Stimulated activated CD4-positive, alpha-beta T cell treated with anti-CD3 and anti-CD28 coated beads, Interleukin-12 subunit alpha, Interleukin-12 subunit beta, amount 100 ng/mL, for 24 hours (primary cell): Measurements from ENCODE around the gene TBCD.
"Not testable (repeated sequence)": the region's sequence is repeated elsewhere in the genome, so short reads cannot be mapped to it uniquely, and the experiment has no call there.

Source experiments
- DNase-seq, 2 experiments: peaks; one replicate each; pipeline ENCODE4 v3.0.0-alpha.2; 2020; ENCODE audit warnings: low read depth in 2 of 2

The TBCD gene

DNA sequence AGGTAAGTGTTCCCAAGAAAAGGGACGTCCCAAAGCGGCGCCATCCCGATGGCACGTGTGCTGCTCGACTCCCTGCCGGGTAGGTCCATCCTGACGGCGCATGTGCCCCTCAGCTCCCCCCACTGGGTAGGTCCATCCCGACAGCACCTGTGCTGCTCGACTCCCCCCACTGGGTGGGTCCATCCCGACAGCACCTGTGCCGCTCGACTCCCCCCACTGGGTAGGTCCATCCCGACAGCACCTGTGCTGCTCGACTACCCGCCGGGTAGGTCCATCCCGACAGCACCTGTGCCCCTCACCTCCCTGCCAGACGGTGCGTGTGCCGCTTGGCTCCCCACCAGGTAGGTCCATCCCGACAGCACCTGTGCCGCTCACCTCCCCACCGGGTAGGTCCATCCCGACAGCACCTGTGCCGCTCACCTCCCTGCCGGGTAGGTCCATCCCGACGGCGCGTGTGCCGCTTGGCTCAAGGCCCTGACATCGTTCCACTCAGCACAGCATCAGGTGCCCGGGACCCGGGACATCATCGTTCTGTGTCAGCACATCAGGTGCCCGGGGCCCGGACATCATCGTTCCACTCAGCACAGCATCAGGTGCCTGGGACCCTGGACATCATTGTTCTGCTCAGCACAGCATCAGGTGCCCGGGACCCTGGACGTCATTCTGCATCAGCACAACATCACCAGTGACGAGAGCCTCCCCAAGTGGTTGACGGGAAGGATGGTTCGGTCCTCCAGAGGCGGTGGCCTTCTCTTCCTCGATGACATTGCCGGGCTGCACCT lies 22.2 kb upstream of the TBCD start:
- no peak for DNase-seq

DNA sequence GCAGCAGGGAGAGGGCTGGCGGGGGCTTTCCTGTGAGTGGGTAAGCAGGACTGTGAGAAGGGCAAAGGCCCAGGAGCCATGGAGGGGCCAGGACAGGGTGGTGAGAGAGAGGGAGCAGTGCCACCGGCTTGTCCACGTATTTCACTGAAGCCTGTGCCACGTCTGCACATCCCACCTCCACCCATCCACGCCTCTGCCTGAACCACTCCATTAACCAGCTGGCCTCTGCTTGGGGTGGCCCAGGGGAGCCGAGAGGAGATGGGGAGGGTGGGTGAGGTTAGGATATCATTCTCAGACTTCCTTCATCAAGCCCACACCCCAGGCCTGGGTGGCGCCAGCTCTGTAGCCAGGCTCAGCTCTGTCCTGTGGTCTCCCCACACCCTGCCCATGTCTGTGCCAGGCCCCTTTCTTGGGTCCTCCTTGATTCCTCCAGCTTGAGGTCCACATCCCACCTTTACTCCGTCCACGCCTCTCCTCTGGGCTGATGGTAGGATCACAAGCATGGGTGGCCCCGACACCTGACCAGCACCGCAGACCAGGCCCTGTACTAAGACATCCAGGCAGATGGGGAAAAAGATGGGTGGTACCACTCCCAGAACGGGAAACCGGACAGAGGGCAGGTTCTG lies 19.6 kb upstream of the TBCD start:
- no peak for DNase-seq

DNA sequence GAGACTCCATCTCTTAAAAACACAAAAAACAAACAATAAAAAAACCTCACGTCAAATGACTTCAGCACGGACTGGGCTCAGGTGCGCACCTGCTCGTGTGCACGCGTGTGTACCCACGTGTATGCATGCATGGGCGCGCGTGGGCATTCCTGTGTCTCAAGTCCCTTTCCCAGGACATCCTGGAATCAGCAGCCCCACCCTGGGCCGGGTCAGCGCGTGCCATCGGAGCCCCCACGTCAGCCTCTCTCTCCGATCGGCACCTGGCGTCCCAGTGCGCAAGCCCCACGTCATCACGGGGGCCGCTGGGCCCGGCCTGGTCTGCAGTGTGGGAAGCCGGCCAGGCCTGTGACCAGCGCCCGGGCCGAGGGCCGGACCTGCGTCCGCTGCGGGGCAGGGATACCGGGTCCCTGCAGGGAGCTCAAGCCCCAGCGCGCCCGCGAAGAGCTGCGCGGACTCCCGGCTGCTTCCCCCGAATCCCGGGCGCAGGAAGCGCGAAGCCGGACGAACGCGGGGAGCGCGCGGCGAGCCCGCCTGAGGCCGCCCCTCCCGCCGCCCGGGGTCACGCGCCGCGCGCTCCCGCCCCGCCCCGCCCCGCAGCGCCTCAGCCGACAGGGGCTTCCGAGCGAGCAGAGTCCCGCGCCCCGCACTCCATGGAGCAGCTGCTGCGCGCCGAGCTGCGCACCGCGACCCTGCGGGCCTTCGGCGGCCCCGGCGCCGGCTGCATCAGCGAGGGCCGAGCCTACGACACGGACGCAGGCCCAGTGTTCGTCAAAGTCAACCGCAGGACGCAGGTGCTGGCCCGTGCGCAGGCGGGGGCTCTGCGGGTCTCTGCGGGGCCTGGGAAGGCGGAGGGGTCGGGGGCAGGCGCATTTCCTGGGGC lies 16.6 kb upstream of the TBCD start, which contains the start of gene FN3K:
Gene FN3K (plus strand): TSS at position 629 of the 880 bp plus-strand sequence. CDS start 22 bp downstream, at position 651.
- no peak for DNase-seq

GRCh38 chr17:82736511-82737185 lies 15.2 kb upstream of the TBCD start:
- no peak for DNase-seq

DNA sequence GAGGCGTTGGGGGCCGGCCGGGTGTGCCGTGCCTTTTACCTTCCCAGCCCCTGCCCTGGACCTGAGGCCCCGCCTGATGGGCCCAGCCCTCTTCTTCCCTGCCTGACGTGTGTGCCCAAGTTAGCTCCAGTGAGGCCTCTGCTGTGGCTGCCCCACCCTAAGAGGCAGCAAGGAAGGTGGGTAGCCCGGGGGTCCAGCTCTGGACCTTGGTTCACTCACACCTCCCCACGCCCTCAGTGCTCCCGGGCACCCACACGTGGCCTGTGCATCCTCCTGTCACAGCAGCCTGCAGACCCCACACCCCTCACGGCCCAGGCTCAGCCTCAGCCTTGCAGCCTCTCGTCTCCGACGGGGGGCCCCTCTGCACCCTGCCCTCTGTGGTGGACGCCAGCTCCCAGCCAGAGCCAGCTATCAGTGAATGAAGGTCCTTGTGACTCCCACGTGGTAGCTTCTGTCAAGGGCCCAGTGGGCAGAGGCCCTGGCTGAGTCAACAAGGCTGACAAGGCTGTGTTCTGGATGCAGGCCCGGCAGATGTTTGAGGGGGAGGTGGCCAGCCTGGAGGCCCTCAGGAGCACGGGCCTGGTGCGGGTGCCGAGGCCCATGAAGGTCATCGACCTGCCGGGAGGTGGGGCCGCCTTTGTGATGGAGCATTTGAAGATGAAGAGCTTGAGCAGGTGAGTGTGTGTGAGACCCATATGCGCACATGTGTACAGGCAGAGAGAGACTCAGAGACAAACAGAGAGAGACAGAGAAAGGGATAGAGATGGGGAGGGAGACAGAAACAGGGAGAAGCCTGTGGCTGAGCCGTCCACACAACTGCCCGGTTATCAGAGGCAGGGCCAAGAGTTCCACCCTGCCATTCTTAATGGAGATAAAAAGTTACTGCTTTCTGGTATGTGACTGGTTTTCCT lies 13.6 kb upstream of the TBCD start:
- DNase-seq, result no peak

GRCh38 chr17:82740906-82741759 lies 10.7 kb upstream of the TBCD start:
- DNase-seq, result no peak

GRCh38 chr17:82743344-82744219 lies 8.3 kb upstream of the TBCD start:
- DNase-seq, result no peak

DNA sequence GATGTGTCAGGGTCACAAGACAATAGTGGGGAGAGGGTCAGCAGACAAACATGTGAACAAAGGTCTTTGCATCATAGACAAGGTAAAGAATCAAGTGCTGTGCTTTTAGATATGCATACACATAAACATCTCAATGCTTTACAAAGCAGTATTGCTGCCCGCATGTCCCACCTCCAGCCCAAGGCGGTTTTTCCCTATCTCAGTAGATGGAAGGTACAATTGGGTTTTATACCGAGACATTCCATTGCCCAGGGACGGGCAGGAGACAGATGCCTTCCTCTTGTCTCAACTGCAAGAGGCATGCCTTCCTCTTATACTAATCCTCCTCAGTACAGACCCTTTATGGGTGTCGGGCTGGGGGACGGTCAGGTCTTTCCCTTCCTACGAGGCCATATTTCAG lies 7.1 kb upstream of the TBCD start:
- DNase-seq, result not testable (repeated sequence)

DNA sequence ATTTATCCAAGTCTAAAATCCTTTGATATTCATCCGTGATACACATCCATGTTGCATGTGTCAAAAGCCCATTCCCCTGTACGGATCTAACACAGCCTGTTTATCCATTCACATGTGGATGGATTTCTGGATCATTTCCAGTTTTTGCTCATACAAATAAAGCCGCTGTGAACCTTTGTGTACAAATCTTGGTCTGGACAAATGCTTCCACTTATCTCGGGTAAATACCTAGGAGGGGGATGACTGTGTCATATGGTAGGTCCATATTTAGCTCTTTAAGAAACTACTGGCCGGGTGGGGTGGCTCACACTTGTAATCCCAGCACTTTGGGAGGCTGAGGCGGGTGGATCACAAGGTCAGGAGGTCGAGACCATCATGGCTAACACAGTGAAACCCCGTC lies 6.3 kb upstream of the TBCD start:
- no peak for DNase-seq

- no peak for DNase-seq
Measured at GRCh38 chr17:82748756-82749155, 3.1 kb upstream of the TBCD start.

DNA sequence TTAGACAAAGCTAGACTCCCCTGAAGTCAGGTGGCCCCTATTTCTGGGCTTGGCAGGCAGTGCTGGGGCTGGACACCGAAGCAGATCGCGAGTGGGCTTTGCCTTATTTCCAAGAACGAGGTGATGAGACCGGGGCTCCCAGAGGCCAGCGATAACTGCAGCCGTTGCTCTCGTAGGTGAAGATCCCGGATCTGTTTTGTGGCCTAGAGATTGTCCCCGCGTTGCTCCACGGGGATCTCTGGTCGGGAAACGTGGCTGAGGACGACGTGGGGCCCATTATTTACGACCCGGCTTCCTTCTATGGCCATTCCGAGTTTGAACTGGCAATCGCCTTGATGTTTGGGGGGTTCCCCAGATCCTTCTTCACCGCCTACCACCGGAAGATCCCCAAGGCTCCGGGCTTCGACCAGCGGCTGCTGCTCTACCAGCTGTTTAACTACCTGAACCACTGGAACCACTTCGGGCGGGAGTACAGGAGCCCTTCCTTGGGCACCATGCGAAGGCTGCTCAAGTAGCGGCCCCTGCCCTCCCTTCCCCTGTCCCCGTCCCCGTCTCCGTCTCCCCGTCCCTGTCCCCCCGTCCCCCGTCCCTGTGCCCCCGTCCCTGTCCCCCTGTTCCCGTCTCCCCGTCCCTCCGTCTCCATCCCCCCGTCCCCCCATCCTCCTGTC lies 1.5 kb upstream of the TBCD start:
- DNase-seq, result no peak

DNA sequence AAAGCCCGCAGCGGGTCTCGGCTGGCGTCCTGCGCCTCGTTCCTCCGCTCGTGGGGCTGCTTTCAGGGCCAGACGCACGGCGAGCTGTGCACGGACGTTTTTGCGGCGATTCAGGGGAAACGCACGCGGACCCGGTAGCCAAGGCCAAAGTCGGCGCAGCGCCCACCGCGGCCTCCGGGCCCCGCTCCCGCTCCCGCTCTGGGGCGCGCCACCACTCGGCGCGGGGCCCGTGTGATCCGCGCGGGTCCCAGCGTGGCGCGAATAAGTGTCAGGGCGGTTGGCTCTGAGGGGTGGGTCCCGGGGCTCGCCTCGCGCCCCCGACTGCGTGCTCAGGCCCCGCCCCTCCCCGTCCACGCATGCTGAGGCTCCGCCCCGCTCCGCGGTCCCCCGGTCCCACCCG lies 694 bp upstream of the TBCD start:
- no peak for DNase-seq

GRCh38 chr17:82752371-82753200 lies 721 bp downstream of the TBCD start:
- no peak for DNase-seq

DNA sequence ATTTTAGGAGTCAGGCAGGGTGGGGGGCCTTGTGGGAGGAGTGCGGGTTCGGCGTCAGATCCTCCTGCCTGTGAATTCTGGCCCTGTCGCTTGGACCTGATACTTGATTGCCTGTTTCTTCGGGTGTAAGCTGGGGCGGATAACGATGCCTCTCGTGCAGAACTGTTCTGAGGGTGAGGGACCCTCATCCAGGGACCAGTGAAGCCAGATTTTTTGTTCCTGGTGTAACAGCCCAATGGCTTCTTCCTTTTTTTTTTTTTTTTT lies 1.3 kb downstream of the TBCD start:
- DNase-seq, result no peak

DNA sequence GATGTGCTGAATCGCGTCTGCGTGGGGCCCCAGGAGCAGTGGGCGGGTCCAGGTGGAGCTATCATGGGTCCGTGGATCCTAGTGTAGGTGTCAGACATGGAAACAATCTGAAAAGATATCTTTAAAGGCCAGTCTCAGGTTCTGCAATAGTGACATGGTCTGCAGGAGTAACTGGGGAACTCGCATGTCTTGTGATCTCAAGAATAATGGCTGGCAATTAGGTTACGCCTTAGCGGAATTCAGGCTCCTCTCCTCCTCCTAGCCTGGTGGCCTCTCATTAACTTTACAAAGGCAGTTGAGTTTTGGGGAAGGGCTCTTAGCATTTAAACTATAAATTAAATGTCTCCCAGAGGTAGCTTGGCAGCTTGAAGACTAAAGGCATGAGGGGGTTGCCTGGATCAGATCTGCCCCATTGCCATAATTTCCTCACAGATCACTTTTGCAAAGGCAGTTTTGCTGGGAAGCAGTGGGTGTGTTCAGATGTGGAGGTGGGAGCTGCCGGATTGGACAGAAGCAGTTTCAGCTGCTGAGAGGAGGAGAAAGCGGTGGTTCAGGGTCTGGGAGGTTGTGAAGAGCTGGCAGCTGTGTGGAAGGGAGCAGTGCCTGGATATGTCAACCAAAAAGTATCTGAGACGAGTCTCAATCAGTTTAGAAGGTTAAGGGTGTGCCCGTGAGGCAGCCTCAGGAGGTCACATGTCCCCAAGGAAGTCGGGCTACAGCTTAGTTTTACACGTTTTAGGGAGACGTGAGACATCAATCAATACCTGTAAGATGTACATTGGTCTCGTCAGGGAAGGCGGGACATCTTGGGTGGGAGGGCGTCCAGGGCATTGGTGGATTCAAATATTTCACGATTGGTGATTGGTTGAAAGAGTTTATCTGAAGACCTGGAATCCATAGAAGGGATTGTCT lies 2.7 kb downstream of the TBCD start:
- no peak for DNase-seq

DNA sequence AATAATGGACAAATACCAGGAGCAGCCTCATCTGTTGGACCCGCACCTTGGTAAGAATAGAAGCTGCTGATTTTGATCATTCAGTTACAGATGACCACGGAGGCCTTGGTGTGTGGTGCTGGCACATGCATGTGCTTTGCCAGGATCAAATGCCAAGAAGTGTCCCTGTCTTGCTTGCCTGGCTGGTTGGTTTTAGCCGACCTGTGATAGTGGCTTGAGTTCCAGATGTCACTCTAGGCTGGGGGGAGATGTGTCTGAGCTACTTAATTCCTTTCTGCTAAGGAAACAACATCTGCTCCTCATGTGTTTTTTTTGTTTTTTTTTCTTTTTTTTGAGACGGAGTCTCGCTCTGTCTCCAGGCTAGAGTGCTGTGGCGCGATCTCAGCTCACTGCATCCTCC lies 4.3 kb downstream of the TBCD start:
- DNase-seq, result no peak

- no peak for DNase-seq
Measured at GRCh38 chr17:82765371-82765770, 13.5 kb downstream of the TBCD start.
